AG04450 (cell line): Measurements from ENCODE around the gene SYMPK. TPM values are rescaled to one million over a fixed set of nuclear protein-coding genes. Genes with fewer than 3 reads are reported as not detected.
A peak's percentile ranks its signal among the peaks of the same experiment; 100 is the strongest.

Experiments
- CTCF ChIA-PET: fragments of 300-600, 350-600 bp; formaldehyde crosslinking; extraction: SDS; loops from one replicate; lab custom pipeline; 2022; ENCODE audit warnings: antibody characterized with exemption, inconsistent platforms; lab: Charles Lee
- POLR2A ChIA-PET: fragments of 350-600 bp; formaldehyde crosslinking; extraction: SDS; loops from one replicate; lab custom pipeline; 2021; ENCODE audit warnings: antibody characterized with exemption, inconsistent platforms; lab: Yijun Ruan, JAX
- DNase-seq: peaks from one replicate; pipeline ENCODE4 v3.0.0-alpha.2; 2011; ENCODE audit warnings: low read depth, low spot score
- H3K27ac ChIP-seq: one replicate; pipeline ENCODE4 v1.5.1; 2012; ENCODE audit warnings: low read depth, low read length, control low read depth
- H3K27me3 ChIP-seq: one replicate; pipeline ENCODE4 v1.6.0; 2012; ENCODE audit warnings: low read length; ENCODE audit not compliant: control insufficient read depth, insufficient read depth
- H3K4me3 ChIP-seq: 2 replicates; pipeline ENCODE4 v1.5.1; 2011; ENCODE audit warnings: mild to moderate bottlenecking, low read depth, low read length, control low read depth
- H3K9me3 ChIP-seq: 2 replicates; pipeline ENCODE4 v1.5.1; 2012; ENCODE audit warnings: low read length; ENCODE audit not compliant: control insufficient read depth, insufficient read depth
- polyA plus RNA-seq: library from polyadenylated mRNA; depleted of rRNA; stranded (reverse); fragments of >200 nt; gene quantifications from 2 replicates; pipeline ENCODE4 v1.2.3, GENCODE V29; 2011
- TF ChIP-seq, protein P1 (sequence below): IDR thresholded peaks from 2 replicates; pipeline ENCODE4 v1.5.1; 2011; ENCODE audit warnings: low read depth, low read length, control low read depth, inconsistent platforms

SYMPK gene
- polyA plus RNA-seq, 1 experiment = 63.1 TPM

DNA sequence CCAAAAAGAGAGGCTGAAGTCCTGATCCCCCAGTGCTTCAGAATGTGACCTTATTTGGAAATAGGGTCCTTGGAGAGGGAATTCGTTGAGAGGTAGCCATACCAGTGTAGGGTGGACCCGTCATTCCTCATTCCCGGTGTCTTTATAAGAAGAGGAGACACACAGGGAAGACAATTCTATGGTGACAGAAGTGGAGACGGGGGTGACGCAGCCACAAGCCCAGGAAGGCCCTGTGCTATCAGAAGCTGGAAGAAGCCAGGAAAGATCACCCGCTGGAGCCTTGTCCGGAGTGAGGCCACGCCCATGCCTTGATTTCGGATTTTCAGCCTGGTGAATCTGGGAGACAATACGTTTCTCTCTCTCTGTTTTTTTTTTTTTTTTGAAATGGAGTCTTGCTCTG, 42.1 kb upstream of the SYMPK start:
- no peak overlapping the region for H3K27ac ChIP-seq
- no peak for DNase-seq
- no peaks in the 10 kb centered on the region for H3K27me3 ChIP-seq
- no peaks in the 10 kb centered on the region for H3K9me3 ChIP-seq
- H3K4me3 ChIP-seq = no peak overlapping the region
- TF ChIP-seq, protein P1, sequence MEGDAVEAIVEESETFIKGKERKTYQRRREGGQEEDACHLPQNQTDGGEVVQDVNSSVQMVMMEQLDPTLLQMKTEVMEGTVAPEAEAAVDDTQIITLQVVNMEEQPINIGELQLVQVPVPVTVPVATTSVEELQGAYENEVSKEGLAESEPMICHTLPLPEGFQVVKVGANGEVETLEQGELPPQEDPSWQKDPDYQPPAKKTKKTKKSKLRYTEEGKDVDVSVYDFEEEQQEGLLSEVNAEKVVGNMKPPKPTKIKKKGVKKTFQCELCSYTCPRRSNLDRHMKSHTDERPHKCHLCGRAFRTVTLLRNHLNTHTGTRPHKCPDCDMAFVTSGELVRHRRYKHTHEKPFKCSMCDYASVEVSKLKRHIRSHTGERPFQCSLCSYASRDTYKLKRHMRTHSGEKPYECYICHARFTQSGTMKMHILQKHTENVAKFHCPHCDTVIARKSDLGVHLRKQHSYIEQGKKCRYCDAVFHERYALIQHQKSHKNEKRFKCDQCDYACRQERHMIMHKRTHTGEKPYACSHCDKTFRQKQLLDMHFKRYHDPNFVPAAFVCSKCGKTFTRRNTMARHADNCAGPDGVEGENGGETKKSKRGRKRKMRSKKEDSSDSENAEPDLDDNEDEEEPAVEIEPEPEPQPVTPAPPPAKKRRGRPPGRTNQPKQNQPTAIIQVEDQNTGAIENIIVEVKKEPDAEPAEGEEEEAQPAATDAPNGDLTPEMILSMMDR = no peak
- ChIA-PET POLR2A (no interaction called here), CTCF (no interaction called here)

DNA sequence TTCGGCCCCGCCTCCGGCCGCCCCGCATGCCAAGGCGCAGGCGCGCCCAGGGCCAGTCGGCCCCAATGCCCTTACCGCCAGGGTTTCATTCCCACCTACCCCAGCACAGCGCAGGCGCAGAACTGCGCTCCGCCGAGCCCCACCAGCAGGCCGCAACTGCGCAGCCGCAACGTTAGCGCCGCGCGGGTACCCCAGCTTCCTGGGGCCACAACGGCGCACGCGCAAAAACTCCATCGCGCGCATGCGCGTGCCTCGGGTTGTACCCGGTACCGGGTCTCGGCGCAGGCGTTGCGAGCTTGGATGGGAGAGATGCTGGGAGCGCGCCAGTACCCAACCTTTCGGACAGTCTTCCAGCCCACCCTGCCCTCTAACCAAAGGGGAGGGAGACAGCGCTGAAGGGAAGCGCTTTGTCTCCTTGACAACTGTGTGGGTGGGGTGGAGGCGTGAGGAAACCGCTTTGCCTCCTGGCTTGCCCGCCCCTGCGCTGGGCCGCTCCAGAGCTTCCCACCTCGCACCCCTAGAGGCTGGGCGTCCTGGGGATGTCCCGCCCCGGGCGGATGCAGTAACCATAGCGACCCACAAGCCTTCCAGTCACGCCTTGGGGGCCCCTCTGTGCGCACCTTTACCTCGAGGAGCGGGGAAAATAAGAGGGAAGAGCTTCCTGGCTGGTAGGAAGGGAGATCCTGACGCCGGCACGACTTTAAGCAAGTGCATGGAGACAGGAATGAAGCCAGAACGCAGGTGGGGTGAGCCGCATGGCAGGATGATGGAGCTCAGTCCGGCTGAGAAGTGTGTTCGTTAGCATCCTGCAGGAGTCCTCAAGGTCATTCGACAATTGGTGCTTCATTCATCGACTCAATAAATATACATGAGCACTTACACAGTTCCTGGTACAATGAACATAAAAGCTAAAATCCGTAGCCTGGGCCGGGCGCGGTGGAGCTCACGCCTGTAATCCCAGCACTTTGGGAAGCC, 40.0 kb upstream of the SYMPK start:
- CTCF ChIA-PET = interaction anchor here (0.9 to 1.6 kb wide), 3 partner anchors 18 to 114 kb away, joined by 3 read pairs; no protein-coding TSS in a partner anchor
- POLR2A ChIA-PET = interaction anchor here (0.8 to 1.4 kb wide), 4 partner anchors 17 to 134 kb away, joined by 3 to 8 read pairs (median 5); partner anchors contain the start of genes CCDC61, IRF2BP1 and SIX5
- DNase-seq = peak; percentile 93
- TF ChIP-seq, protein P1 = no peak
- Histone ChIP-seq H3K9me3 (no peaks in the 10 kb centered on the region), H3K27me3 (no peaks in the 10 kb centered on the region), H3K27ac (peak overlapping the region; percentile 52), H3K4me3 (peak overlapping the region; percentile 86)

DNA sequence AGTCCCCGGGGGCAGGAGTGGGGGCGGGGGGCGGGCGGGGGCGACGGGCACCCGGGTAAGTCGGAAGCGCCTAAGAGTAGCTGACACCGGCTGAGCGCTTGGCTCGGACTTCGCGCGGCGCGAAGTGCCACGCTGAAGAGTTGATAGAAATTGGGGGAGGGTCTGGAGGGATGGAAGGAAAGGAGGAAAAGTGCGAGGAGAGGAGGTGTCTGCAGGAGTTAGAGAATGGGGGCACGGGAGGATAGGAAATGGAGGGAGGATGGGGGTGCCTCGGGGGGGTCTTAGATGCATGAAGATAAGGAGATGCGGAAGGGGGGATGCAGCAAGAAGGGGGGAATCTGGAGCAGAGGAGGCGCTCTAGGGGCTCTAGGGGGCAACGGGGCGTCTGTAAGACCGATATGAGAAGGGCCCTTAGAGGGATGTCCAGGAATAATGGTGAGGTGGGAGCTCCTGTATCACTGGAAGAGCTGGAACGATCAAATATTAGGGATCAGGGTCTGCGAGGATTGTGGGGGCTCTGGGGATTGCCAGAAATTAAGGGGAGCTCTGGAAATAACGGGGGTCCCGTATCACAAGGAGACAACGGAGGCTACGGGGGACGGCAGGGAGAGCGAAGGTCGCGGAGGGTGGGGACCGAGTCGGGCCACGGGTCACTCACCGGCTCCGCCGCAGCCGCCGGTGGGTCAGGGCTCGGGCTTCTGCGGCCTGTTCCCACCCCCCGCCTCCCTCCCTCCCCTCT, 39.1 kb upstream of the SYMPK start, which contains the start of gene MYPOP:
TSS of gene MYPOP (minus strand) at position 702 of the 739 bp plus-strand sequence. CDS start 840 bp downstream, outside the sequence.
- TF ChIP-seq, protein P1 = no peak
- CTCF ChIA-PET = interaction anchor here (0.6 to 1.6 kb wide), 2 partner anchors 17 to 111 kb away, joined by 3 to 4 read pairs; no protein-coding TSS in a partner anchor
- DNase-seq = no peak
- H3K4me3 ChIP-seq = peak within 1 kb of the TSS; percentile 86
- peak within 1 kb of the TSS; percentile 52 for H3K27ac ChIP-seq
- H3K27me3 ChIP-seq = no peaks in the 10 kb centered on the region
- no peaks in the 10 kb centered on the region for H3K9me3 ChIP-seq
- POLR2A ChIA-PET = interaction anchor here (0.8 to 1.4 kb wide), 4 partner anchors 16 to 133 kb away, joined by 3 to 8 read pairs (median 5); partner anchors contain the start of genes CCDC61, IRF2BP1 and SIX5

DNA sequence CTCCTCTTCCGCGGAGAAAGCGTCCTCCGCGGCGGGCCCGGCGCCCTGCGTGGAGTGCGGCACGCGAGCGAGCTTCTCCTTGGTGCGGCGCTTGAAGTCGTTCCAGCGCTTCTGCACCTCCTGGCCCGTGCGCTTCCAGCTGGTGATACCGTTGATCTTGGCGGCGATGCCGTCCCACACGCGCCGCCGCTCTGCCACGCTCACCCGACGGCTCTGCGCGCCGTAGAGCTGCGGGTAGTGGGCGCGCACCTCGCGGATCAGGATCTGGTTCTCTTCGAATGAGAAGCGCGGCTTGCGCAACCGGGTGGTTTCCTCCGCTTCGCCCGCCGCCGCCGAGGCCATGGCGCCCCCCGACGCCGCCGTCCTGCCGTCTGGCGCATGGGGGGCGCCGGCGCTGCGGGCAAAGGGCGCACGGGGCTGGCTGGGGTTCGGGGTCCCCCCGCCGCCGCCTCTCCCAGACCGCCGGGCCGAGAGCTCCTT, 38.5 kb upstream of the SYMPK start:
- no peaks in the 10 kb centered on the region for H3K27me3 ChIP-seq
- ChIA-PET CTCF (no interaction called here), POLR2A (interaction anchor here (1.2 kb wide), 1 partner anchor 38 kb away, joined by 4 read pairs; no protein-coding TSS in a partner anchor)
- no peak overlapping the region for H3K27ac ChIP-seq
- no peak for DNase-seq
- no peaks in the 10 kb centered on the region for H3K9me3 ChIP-seq
- TF ChIP-seq, protein P1 = no peak
- peak overlapping the region; percentile 86 for H3K4me3 ChIP-seq
